GM21447 (cell line): ENCODE data around the gene PCDHGB5.

Experiments used
- ATAC-seq: cut with Tn5 transposase; IDR thresholded peaks from one replicate; pipeline ENCODE4 v1.9.1; 2021; ENCODE audit not compliant: unreplicated experiment

PCDHGB5 gene

DNA sequence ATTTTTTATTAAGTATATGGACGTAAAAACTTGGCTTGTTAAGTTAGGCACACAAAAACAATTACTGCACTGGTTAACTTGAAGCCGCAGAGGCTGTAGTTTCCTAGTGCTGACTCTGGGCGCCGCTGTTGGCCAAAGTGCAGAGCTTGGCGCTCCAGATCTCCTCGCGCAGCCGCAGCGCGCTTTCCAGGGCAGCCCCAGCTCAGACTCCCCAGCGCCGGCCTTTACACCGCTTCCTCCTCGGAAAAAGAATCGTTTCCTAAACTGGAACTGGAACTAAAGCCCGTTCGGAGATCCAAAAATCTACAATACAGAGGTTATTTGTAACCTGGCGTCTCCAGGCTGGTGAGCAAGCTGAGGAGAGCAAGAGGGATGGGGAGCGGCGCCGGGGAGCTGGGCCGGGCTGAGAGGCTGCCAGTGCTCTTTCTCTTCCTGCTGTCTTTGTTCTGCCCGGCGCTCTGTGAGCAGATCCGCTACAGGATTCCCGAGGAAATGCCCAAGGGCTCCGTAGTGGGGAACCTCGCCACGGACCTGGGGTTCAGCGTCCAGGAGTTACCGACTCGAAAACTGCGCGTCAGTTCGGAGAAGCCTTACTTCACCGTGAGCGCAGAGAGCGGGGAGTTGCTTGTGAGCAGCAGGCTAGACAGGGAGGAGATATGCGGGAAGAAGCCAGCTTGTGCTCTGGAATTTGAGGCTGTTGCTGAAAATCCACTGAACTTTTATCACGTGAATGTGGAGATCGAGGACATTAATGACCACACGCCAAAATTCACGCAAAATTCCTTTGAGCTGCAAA, at the start of gene PCDHGB5:
TSS of gene PCDHGB5 (plus strand) at position 192 of the 796 bp plus-strand sequence. CDS start at position 373, 181 bp downstream.
- peak; percentile 73 for ATAC-seq

DNA sequence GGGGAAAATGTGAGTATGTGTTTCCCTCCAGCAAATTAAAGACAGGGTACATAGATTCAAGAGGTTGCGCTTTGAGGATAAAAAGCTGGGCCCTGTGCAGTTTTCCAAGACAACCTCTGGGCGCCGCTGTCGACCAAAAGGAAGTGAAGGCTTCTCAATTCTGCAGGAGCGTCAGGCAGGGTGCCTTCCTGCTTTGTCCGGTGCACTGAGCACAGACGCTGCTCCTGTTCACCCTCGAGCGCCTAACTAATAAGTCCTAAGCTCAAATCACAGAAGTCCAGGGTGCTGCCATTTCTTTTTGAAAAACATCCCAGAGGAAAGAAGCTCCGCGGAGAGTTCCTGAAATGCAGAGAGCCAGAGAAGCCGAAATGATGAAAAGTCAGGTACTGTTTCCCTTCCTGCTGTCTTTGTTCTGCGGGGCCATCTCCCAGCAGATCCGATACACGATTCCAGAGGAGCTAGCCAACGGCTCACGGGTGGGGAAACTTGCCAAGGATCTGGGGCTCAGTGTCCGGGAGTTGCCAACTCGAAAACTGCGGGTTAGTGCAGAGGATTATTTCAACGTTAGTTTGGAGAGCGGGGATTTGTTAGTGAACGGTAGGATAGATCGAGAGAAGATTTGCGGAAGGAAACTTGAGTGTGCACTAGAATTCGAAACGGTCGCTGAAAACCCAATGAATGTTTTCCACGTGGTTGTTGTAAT, 47.7 kb upstream of the PCDHGB5 start, which contains the start of gene PCDHGB1:
TSS of gene PCDHGB1 (plus strand) at position 183 of the 703 bp plus-strand sequence. CDS start at position 345, 162 bp downstream.
- no peak for ATAC-seq

DNA sequence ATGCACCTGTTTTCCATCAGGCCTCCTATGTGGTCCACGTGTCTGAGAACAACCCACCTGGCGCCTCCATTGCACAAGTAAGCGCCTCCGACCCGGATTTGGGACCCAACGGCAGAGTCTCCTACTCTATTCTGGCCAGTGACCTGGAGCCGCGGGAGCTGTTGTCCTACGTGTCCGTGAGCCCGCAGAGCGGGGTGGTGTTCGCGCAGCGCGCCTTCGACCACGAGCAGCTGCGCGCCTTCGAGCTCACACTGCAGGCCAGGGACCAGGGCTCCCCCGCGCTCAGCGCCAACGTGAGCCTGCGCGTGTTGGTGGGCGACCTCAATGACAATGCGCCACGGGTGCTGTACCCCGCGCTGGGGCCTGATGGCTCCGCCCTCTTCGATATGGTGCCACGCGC, 46.2 kb upstream of the PCDHGB5 start:
- no peak for ATAC-seq

DNA sequence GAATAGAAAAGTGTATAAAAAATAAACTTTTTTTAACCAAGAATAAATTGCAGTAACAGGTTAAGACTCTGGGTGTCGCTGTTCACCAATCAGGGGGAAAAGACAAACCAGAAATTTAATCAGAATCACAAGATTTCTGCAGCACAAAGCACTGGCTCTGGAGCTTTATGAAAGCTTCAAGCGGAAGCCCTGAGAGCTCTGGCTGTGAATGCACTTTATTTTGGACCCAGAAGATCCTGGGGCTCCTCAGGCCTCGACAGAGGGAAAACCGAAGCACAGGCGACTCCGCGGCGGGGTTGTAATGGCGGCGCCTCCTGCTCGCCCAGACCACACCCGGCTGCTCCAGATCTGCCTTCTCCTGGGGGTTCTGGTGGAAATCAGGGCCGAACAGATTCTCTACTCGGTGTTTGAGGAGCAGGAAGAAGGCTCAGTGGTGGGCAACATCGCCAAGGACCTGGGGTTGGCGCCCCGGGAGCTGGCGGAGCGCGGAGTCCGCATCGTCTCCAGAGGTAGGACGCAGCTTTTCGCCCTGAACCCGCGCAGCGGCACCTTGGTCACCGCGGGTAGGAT, 42.8 kb upstream of the PCDHGB5 start, which contains the start of gene PCDHGA4:
TSS of gene PCDHGA4 (plus strand) at position 122 of the 570 bp plus-strand sequence. CDS start at position 209, 87 bp downstream.
- ATAC-seq: no peak

DNA sequence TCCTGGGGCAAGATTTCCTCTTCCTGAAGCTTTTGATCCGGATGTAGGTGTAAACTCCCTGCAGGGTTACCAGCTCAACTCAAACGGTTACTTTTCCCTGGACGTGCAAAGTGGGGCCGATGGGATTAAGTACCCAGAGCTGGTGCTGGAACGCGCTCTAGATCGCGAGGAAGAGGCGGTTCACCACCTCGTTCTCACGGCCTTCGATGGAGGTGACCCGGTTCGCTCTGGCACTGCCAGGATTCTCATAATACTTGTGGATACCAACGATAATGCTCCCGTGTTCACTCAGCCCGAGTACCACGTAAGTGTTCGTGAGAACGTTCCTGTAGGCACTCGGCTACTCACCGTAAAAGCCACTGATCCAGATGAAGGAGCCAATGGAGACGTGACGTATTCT, 42.1 kb upstream of the PCDHGB5 start:
- ATAC-seq: no peak

DNA sequence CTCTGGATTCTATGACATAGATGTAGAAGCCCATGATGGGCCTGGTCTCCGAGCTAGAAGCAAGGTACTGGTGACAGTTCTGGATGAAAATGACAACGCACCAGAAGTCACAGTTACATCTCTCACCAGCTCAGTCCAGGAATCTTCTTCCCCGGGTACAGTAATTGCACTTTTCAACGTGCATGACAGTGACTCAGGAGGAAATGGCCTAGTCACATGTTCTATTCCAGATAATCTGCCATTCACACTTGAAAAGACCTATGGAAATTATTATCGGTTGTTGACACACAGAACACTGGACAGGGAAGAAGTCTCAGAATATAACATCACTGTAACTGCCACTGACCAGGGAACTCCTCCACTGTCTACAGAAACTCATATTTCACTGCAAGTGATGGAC, 41.6 kb upstream of the PCDHGB5 start:
- no peak for ATAC-seq

DNA sequence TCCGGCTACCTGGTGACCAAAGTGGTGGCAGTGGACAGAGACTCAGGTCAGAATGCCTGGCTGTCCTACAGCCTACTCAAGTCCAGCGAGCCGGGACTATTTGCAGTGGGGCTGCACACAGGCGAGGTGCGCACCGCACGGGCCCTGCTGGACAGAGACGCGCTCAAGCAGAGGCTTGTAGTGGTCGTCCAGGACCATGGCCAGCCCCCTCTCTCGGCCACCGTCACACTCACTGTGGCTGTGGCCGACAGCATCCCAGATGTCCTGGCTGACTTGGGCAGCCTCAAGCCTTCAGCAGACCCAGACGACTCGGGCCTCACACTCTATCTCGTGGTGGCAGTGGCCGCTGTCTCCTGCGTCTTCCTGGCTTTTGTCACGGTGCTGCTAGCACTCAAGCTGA, 40.8 kb upstream of the PCDHGB5 start:
- no peak for ATAC-seq

DNA sequence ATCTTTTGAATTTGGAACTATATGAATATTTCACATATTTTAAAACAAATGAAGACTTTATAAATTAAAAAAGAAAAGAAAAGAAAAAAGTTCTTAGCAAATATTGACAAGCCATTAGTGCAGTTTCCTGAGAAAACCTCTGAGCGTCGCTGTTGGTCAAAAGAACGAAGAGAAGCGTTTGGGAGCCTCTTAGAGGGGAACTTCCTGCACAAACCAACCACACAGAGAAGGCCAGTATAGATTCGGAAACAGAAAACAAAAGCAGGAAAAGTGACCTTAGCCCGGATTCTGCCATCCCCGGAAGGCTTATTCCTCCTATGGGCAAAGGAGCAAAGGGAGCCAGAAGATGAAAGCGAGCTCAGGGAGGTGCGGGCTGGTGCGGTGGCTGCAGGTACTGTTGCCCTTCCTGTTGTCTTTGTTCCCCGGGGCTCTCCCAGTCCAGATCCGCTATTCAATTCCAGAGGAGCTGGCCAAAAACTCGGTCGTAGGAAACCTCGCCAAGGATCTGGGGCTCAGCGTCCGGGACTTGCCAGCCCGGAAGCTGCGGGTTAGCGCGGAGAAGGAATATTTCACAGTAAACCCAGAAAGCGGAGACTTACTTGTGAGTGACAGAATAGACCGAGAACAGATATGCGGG, 37.8 kb upstream of the PCDHGB5 start, which contains the start of gene PCDHGB2:
TSS of gene PCDHGB2 (plus strand) at position 205 of the 637 bp plus-strand sequence. CDS start at position 347, 142 bp downstream.
- ATAC-seq: no peak

DNA sequence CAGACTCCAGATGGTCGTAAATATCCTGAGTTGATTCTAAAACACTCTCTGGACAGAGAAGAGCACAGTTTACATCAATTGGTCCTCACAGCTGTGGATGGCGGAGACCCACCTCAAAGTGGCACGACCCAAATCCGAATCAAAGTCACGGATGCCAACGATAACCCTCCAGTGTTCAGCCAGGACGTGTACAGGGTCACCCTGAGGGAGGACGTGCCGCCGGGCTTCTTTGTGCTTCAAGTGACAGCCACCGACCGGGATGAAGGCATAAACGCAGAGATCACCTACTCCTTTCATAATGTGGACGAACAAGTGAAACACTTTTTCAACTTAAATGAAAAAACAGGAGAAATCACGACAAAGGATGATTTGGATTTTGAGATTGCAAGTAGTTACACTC, 37.1 kb upstream of the PCDHGB5 start:
- no peak for ATAC-seq

DNA sequence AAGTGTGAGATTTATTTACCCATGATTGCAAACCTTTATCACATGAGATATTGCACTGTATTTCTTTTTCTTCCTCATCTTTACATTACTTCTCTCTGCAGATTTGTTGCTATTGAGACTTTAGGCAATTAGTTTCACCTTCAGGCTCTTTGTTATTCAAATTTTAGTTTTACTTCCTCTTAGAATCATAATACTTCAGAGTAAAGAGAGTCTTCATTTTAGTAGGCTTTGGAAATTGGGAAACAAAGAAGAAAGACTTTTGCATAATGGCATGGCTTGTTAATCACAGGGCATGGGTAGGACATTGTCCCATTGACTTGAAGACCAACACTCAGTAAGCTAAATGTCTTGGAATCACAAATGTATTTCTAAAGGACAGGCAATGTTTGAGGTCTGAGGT, 35.0 kb upstream of the PCDHGB5 start:
- no peak for ATAC-seq

DNA sequence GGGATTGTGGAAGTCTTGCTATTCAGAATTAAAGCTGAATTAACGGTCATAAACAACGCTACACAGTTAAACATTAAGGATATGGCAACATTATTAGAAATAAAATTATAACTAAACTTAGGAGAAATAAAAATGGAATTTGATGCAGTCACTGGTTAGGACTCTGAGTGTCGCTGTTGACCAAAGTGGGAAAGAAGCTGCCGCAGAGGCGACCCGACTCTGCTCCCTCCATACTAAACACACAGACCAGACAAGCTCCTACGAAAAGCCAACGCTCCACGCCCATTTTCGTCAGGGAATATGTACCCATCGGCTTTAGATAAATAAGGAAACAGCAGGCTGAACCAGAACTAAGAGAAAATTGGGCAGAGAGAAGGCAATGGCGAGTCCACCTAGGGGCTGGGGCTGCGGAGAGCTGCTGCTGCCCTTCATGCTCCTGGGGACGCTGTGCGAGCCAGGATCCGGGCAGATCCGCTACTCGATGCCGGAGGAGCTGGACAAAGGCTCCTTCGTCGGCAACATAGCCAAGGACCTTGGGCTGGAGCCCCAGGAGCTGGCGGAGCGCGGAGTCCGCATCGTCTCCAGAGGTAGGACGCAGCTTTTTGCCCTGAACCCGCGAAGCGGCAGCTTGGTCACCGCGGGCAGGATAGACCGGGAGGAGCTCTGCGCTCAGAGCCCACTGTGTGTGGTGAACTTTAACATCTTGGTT, 33.6 kb upstream of the PCDHGB5 start, which contains the start of gene PCDHGA5:
TSS of gene PCDHGA5 (plus strand) at position 211 of the 709 bp plus-strand sequence. CDS start at position 380, 169 bp downstream.
- ATAC-seq: no peak

DNA sequence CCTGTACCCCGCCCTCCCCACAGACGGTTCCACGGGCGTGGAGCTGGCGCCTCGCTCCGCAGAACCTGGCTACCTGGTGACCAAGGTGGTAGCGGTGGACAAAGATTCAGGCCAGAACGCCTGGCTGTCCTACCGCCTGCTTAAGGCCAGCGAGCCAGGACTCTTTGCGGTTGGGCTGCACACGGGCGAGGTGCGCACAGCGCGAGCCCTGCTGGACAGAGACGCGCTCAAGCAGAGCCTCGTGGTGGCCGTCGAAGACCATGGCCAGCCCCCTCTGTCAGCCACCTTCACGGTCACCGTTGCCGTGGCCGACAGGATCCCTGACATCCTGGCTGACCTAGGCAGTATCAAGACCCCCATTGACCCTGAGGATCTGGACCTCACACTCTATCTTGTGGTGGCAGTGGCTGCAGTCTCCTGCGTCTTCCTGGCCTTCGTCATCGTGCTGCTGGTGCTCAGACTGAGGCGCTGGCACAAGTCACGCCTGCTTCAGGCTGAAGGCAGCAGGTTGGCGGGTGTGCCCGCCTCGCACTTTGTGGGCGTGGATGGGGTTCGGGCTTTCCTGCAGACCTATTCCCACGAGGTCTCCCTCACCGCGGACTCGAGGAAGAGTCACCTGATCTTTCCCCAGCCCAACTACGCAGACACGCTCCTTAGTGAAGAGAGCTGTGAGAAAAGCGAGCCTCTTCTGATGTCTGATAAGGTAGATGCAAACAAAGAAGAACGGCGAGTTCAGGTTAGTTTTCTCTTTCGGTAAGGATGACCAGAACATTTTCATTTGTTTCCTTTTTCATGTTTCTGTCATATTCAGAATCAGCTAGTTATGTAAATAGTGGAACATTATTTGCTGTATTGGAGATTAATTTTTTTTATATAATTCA, 31.5 kb upstream of the PCDHGB5 start:
- no peak for ATAC-seq

DNA sequence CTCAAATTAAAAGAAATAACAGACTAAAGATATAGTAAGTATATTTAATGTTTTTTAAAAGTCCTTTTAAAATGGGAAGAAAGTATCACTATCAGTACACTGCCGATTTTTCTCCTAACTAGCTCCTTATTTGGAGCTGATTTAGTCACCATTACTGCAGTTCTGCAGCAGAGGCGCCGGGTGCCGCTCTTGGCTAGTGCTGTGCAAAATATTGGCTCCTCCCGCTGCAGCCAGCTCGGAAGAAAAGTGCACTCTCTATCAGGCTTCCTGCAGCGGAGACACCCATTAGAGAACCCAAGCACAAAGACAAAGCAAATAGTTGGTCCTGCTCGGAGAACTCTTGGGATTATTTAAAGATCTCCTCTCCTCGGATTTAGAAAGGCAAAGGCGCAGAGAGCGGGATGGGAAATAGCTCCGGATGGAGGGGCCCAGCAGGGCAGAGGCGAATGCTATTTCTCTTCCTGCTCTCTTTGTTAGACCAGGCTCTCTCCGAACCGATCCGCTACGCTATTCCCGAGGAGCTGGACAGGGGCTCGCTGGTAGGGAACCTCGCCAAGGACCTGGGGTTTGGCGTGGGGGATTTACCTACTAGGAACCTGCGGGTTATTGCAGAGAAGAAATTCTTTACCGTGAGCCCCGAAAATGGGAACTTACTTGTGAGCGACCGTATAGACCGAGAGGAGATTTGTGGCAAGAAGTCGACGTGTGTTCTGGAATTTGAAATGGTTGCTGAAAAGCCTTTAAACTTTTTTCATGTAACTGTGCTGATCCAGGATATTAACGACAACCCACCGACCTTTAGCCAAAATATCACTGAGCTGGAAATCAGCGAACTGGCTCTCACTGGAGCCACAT, 27.5 kb upstream of the PCDHGB5 start, which contains the start of gene PCDHGB3:
TSS of gene PCDHGB3 (plus strand) at position 249 of the 855 bp plus-strand sequence. CDS start at position 402, 153 bp downstream.
- no peak for ATAC-seq

DNA sequence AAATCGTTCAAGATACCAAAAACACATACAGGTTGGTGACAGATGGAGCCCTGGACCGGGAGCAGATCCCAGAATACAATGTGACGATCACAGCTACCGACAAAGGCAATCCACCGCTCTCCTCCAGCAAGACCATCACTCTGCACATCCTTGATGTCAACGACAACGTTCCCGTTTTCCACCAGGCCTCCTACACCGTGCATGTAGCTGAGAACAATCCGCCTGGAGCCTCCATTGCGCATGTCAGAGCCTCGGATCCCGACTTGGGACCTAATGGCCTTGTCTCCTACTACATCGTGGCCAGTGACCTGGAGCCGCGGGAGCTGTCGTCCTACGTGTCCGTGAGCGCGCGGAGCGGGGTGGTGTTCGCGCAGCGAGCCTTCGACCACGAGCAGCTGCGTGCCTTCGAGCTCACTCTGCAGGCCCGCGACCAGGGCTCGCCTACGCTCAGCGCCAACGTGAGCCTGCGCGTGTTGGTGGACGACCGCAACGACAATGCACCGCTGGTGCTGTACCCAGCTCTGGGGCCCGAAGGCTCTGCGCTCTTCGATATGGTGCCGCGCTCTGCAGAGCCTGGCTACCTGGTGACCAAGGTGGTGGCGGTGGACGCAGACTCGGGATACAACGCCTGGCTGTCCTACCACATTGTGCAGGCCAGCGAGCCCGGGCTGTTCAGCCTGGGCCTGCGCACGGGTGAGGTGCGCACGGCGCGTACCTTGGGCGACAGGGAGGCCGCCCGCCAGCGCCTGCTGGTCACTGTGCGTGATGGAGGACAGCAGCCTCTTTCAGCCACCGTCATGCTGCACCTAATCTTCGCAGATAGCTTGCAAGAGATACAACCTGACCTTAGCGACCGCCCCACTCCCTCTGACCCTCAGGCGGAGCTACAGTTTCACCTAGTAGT, 25.9 kb upstream of the PCDHGB5 start:
- ATAC-seq: no peak

DNA sequence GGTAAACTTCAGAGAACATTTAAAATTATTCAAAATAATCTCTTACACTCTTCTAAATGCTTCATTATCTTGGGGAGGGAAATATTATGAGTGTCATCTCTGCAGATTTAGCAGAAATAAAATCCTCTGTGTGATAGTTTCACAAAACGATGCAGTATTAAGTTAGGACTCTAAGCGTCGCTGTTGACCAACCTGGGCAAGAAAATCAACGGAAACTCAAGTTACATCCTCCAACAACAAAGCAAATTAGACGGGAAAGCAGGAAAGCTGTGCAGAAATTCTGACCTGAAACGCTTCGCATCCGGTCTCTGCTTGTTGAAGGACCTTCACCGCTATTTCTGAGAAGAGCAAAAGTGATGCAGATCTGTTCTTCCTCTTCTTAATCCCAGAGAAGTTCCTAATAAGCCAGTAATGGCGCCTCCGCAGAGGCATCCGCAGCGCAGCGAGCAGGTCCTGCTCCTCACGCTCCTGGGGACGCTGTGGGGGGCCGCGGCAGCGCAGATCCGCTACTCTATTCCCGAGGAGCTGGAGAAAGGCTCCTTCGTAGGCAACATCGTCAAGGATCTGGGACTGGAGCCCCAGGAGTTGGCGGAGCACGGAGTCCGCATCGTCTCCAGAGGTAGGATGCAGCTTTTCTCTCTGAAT, 24.0 kb upstream of the PCDHGB5 start, which contains the start of gene PCDHGA6:
TSS of gene PCDHGA6 (plus strand) at position 219 of the 645 bp plus-strand sequence. CDS start at position 412, 193 bp downstream.
- no peak for ATAC-seq

DNA sequence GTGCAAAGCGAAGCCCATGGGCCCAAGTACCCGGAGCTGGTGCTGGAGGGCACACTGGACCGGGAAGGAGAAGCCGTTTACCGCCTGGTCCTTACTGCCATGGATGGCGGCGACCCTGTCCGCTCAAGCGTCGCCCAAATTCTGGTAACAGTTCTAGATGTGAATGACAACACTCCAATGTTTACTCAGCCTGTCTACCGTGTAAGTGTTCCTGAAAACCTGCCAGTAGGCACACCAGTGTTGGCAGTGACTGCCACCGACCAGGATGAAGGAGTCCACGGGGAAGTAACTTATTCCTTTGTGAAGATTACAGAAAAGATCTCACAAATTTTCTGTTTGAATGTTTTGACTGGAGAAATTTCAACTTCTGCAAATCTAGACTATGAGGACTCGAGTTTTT, 23.1 kb upstream of the PCDHGB5 start:
- ATAC-seq: no peak
